ENCODE measurements around the gene CAPS.

The CAPS gene

GRCh38 chr19:5908773-5909442 is 5.1 kb upstream of the CAPS start:
- no peak for DNase-seq (ENCODE audit: low read depth in 3 of 3)

- no peak for DNase-seq (ENCODE audit: low read depth in 3 of 3)
Observed at GRCh38 chr19:5910638-5910907, 3.5 kb upstream of the CAPS start.

DNA sequence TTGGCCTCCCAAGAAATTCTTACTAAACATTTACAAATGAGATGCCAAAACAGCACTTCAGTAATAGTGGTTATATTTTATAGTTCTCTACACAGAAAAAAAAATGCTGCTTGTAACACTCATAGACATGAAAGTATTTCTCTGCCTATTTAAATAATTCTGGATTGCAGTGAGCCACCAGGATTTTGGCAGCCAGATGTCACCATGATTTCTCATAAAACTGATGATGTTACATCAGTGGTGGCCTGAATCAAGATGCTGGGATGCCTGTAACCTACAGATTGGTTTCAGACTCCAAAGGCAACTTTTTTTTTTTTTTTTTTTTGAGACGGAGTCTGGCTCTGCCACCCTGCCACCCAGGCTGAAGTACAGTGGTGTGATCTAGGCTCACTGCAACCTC is 2.7 kb upstream of the CAPS start:
- DNase-seq (ENCODE audit: low read depth in 3 of 3), result no peak

DNA sequence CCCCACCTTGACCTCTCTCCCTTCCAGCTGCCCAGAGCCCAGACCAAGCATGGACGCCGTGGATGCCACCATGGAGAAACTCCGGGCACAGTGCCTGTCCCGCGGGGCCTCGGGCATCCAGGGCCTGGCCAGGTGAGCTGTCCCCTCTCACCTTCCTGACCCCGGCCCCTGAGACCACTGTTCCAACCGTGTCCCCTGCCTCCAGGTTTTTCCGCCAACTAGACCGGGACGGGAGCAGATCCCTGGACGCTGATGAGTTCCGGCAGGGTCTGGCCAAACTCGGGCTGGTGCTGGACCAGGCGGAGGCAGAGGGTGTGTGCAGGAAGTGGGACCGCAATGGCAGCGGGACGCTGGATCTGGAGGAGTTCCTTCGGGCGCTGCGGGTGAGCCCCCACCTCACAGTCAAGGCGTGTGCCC is 312 bp downstream of the CAPS start:
- DNase-seq (ENCODE audit: low read depth in 3 of 3), result no peak

DNA sequence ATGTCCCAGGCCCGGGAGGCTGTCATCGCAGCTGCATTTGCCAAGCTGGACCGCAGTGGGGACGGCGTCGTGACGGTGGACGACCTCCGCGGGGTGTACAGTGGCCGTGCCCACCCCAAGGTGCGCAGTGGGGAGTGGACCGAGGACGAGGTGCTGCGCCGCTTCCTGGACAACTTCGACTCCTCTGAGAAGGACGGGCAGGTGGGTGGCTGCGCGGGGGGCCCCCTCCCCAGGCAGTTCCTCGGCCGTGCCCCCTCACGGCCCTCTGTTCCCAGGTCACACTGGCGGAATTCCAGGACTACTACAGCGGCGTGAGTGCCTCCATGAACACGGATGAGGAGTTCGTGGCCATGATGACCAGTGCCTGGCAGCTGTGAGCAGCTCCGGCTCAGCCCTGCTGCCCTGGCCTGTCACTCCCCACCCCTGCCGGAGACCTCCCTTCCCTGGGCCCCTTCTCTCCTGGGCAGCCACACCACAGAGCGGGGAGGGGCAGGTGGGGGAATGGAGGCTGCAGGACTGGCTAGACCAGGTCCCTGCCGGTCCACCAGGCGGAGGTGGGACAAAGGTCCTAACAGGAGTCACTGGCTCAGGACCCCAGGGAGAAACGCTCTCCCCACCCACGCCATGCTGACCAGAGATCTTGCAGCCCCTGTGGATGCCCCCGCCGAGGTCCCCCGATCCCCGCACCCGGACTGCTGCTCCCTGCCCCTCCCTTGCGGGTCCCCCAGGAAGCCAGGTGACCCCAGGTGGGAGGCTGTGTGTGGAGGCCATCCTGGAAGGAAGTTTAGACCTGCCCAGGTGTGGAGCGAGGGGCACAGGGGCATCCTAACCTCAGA is 1.1 kb downstream of the CAPS start:
- no peak for DNase-seq (ENCODE audit: low read depth in 3 of 3)

DNA sequence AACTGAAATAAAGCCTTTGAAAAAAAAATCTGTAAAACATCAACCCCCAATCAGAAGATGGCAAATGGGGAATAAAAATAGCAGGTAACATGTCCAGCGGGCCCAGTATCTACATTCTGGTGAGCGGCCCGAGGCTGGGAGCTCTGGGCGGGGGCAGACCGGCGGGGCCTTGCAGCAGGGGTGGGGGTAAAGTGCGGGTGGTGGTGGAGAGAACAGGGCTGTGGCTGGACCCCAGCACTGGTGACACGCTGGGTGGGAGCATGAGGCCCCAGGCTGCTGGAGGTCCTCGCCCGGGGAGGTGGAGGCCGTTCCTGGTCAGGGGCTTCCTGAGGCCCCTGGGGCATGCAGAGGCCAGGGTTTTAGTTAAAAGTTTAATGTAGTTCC is 1.7 kb downstream of the CAPS start:
- DNase-seq (ENCODE audit: low read depth in 3 of 3), result no peak

DNA sequence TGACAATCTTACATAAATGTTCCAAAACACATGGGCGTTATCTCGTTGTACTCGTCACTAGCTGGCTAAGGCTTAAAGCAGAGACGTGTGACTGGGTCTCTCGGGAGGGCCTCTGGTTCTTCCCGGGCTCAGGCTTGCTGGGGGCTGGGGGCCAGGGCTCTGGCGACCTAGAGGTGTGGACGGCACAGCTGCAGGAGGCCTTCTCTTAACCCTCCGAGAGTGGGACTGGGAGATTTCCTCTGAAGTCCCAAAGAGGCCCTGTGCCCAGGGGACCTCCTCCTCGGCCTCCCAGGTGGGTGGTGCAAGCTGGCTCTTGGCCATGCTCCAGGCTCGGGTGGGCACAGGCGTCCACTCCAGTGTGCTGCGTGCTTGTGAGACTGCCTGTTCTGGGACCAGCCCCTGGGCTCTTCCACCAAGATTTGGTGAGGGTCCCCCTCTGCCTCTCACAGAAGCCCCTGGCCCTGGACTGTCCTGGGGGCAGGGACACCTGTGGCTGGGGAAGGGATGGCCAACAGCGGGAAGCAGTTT is 2.2 kb downstream of the CAPS start:
- no peak for DNase-seq (ENCODE audit: low read depth in 3 of 3)

DNA sequence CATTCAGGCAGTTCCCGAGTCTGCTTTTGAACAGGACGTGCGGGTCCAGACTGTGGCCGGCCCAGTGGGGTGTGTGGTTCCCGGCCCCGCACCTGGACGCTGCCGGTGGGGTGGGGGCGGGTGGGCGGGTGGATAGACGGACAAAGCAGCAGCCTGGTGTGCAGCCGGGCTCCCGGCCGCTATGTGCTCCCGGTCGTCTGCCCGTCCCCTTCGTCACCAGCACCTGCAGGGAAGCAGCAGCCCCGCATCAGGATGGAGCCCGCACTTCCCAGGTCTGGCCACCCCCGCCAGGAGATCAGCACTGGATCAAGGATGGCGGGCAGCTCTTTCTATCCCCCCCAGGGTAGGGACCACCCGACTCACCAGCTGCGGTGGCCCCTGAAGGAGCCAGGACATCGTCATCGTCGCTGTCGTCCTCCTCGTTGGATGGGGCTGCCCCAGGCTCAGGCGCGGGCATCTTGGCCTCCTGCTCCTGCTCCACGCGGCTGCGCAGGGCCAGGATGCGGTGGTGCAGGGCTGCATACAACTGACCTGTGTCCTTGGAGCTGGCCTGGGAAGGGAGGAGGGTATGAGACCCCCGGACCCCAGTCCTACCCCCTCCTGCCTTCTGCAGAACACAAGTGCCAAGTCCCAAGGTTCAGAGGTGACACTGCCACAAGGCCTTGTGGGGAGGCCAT is 3.5 kb downstream of the CAPS start:
- no peak for DNase-seq (ENCODE audit: low read depth in 3 of 3)

DNA sequence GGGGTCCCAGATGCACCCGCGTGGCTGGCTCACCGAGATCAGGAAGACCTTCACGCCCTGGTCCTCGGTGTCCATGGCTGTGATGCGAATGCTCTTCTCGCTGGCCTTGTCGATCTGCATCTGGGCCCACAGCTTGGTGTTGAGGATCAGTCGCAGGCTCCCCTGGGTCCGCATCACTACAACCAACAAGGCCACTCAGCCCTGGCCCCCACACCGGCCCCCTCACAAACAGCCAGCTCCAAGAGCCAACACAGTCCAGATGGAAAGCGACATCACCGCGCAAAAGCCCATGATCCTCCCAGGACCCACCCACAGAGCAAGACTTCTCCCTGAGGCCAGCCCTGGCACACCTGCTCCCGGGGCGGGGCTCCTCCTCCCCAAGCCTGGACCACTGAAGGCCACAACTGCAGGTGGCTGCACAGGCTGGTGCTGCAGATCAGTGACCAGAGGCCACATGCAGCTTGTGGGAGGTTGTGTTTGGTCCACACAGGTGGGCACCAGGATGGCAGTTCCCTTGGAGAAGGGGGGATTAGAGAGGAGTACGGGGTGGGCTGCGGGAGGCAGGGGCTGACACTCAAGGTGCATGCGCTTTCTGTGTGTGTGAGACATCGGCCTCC is 4.5 kb downstream of the CAPS start:
- no peak for DNase-seq (ENCODE audit: low read depth in 3 of 3)

DNA sequence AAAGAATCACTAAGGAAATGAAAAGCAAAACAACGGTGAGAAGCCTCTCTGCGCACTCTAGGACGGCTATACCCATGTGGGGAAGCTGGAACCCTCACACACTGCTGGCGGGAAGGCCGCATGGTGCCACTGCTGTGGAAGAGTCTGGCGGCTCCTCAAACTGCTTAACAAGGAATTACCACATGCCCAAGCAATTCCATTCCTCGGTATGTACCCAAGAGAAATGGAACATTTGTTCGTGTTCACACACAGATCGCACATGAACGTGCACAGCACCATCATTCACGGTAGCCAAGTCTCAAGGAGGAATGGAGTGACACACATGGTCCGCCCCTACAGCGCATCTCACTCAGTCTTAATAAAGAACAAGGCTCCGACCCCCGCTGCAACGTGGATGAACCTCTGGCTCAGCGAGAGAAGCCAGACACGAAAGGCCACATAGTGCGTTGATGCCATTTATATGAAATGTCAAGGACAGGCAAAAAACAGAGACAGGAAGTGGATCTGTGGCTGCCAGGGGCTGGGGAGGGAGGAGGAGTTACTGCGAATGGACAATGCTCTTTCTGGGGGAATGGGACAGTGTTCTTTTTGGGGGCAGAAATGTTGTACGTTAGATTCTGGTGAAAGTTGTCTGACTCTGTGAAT is 7.6 kb downstream of the CAPS start:
- no peak for DNase-seq (ENCODE audit: low read depth in 3 of 3)

DNA sequence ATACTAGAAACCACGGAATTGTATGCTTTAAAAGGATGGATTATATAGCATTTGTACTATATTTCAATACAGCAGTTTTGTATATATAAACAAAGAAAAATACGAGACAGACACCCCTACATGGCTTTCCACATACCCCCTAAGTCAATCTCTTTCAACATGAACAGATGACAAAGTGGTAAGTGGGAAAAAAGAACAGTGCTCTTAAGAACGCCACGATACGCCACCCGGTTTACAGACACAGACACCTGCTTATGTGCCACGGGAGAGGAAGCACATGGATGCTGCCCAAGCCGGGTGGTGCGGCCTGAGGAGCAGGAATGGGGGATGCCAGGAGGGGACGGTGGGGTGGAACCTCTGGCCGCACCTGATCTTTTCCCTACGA is 8.1 kb downstream of the CAPS start:
- no peak for DNase-seq (ENCODE audit: low read depth in 3 of 3)

- no peak for DNase-seq (ENCODE audit: low read depth in 3 of 3)
Observed at GRCh38 chr19:5923356-5923755, 9.3 kb downstream of the CAPS start.

GRCh38 chr19:5925830-5926427 is 11.9 kb downstream of the CAPS start:
- no peak for DNase-seq (ENCODE audit: low read depth in 3 of 3)

DNA sequence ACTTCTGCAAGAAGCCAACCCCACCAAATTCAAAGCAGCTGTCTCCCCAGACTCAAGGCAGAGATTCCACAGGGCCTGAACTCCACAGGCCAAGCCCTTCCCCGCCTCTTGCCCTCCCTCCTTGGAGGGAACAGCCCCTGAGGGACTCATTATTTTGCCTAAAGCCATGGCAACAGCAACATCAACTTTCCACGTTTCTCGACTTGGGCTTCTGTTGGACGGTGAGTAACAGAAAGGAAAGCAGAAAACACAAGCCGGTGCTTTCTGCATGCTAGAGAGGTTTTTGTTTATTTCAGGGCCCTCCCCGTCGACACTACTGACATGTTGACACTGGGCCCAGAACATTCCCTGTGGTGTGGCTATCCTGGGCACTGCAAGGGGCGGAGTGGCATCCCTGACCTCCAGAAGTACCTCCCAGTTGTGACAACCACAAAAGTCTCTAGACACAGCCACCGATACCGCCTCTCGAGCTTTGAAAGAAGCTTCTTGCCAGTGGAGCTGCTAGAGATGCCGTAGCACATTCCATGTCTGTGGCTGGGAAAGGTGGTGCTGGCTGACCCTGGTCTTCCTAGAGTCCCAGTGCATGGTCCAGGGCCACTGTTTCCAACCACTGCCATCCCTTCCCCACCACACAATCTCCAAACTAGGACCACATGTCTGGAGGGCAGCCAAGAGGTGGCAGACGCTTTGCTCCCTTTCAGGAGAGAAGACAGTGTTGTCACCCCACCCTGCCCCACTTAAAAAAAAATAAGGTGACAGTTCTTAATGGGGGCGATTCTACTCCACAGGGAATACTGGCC is 12.8 kb downstream of the CAPS start:
- no peak for DNase-seq (ENCODE audit: low read depth in 3 of 3)

DNA sequence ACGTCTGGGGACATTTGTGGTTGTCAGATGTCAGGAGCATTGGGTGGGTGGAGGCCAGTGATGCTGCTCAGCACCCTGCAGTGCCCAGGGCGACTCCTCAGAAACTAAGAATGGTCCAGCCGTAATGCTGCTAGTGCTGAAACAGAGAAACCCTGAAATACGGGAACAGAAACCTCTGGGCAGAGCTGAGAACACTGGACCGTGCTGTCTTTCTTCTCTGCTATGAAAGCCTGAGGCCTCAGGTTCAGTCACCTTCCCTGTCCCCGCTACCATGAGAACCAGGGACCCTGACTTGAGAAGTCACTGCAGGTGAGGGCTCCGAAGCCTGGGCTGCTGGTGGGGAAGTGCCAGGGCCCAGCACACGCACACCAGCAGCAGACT is 13.4 kb downstream of the CAPS start:
- DNase-seq (ENCODE audit: low read depth in 3 of 3), result no peak

DNA sequence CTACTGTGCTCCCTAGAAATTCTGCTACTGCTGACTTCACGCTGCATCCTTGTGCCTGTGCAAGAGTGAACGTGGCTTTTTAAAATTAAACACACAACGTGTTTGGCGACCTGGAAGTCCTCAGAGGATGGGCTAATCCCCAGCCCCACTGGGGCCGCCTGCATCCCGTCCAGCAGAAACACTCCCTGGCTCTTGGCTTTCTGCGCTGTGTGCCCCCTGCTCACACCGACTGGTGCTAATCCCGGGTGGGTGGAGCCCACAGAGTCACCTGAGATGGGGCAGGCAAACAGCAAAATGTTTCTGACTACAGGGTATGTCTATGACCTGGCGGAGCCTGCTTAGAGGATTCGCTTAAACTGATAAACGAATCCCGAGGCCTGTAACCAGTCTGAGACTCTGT is 15.1 kb downstream of the CAPS start:
- no peak for DNase-seq (ENCODE audit: low read depth in 3 of 3)

DNA sequence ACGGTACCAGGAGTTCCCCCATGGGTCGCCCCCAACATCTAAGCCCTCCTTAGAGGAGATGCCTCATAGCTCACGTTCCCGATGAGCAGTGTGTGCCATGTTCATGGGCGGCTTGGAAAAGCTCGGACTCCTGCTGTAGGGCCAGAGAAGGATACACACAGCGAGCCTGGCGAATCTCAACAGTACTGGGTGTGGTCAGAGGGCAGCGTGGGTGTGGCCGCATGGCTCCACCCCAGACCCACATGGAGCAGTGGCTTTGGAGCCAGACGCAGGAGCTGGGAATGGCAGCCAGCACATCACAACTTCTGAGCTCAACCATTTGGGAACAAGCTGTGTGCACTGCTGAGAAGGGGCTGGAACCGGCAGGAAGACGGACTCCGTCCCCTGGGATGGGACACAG is 15.6 kb downstream of the CAPS start:
- no peak for DNase-seq (ENCODE audit: low read depth in 3 of 3)

- no peak for DNase-seq (ENCODE audit: low read depth in 3 of 3)
Observed at GRCh38 chr19:5931251-5931650, 17.2 kb downstream of the CAPS start.

GRCh38 chr19:5932146-5932545 is 18.1 kb downstream of the CAPS start:
- DNase-seq (ENCODE audit: low read depth in 3 of 3), result no peak

- DNase-seq (ENCODE audit: low read depth in 3 of 3), result no peak
Observed at GRCh38 chr19:5932609-5933262, 18.7 kb downstream of the CAPS start.

Measured in stimulated activated CD4-positive, alpha-beta T cell treated with anti-CD3 and anti-CD28 coated beads, TNF-alpha, amount 100 ng/mL, for 48 hours (primary cell).